ENCODE measurements around the gene EPDR1.

EPDR1 gene

DNA sequence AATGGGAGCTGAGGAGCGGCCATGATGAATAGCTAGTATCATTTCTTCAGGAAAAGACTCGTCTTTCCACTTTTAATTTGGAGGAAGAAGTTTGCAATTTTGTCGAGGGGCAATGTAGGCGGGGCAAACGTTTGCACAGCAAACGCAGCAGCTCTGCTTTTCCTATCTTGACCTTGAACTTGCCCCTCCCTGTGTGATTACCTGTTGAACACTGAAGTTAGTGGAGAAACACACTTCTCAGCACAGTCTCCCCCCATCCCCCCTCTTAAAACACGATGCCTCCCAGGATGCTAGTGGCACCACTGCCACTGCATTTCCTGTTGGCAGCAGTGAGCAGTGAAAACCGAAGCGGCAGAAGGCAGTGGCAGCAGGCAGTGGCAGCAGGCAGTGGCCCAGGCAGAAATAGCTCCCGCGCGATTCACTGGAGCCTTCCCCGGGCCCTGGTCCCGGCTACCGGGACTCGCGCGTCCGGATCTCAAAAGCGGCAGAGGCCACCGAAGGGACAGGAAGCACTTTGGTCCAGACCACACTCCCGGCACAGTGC is at the start of gene EPDR1:
Gene EPDR1, plus strand, starts transcription at position 336 of the 544 bp plus-strand sequence. CDS start 300 bp downstream, outside the sequence.
- no peak for DNase-seq (ENCODE audit: low read depth in 1 of 2, low spot score in 1 of 2)

DNA sequence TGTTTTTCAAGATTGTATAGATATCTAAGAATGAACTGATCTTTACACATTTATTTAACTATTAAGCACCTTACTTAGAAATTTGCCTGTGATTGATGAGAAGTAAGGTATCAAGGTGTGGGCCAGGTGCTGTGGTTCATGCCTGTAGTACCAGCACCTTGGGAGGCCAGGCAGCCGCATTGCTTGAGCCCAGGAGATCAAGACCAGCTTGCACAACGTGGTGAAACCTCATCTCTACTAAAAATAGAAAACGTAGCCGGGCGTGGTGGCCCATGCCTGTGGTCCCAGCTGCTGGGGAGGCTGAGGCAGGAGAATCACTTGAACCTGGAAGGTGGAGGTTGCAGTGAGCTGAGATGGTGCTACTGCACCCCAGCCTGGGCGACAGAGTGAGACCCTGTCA is 38.4 kb upstream of the EPDR1 start:
- no peak for DNase-seq (ENCODE audit: low read depth in 1 of 2, low spot score in 1 of 2)

DNA sequence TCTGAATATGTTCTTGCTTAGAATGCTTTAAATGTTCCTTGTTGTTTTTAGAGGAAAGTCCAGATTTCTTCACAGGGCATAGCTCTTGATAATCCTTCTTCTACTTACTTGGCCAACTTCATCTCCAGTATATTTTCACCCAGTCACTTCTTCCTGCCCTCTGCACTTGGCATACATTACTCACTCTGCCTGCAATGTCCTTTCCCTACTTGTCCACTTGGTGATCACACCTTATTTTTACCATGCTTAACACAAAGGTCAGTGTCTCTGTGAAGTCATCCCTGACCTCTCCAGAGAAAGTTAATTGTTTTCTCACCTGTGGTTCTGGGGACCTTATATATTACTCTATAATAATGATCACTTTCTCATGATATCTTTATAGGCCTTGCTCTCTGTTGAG is 27.1 kb upstream of the EPDR1 start:
- no peak for DNase-seq (ENCODE audit: low read depth in 1 of 2, low spot score in 1 of 2)

DNA sequence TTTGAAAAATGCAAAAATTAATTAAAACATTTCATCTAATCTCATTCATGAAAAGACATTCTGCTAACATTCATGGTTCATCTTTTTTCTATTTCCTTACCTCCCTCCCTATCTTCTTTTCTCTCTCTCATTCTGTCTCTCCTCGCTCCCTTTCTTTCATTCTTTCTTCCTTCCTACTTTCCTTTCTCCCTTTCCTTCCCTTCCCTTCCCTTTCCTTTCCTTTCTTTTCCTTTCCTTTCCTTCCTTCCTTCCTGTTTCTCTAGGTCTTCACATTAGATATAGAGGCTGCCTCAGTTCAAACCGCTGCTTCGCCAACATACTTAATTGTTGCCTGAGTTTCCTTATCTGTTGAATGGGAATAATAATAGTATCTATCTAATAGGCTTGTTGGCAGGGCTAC is 25.8 kb upstream of the EPDR1 start:
- DNase-seq (ENCODE audit: low read depth in 1 of 2, low spot score in 1 of 2) = no peak

DNA sequence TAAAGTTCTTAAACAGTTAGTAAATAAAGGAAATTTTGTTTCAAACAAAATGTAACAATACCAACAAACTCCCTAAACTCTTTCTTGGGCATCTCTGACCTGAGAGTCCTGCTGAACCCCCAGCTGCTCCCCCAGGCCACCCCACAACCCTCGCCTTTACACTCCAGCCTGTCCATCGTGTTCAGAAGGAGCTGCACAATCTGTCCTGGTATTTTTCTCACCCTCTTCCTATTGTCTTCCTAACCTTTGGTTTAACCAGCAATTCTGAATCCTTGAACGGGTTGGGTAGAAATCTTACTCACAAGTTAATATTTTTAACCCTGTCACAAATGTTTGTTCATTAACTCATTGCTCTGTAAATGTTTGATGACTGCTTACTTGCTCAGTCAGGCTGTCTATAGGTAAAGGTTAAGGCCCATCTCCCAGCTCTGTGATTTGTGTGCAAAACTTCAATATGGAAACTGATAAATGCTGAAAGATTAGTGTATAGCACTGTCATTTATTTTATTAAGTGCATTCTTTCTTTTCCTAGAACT is 20.7 kb upstream of the EPDR1 start:
- DNase-seq (ENCODE audit: low read depth in 1 of 2, low spot score in 1 of 2) = no peak

DNA sequence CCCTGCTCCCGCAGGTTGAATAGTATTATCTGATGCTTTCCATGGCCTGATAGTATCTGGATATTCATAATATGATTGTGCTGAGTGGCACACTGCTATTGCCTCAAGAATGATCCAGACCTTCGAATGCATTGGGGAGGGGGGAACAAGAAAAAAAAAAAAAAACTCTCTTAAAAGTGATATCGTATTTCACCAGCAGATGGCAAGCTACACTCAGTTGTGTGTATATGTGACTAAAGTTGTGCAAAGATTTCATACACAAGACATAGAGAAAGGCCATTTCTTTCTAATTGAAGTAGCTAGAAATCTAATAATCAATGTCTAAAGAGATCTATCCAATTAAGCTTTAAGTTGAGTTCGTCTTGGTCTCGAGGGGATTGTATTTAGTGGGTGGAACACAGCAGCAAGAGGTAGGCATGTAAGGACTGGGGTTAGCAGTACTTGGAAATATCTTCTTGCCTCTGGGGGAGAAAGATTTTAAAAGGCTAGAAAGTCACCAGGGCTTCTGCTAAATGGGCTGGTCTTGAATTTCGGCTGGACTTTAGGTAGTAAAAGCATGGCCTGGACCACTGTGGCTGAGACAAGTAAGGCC is 19.1 kb upstream of the EPDR1 start:
- DNase-seq (ENCODE audit: low read depth in 1 of 2, low spot score in 1 of 2) = no peak

GRCh38 chr7:37901890-37902524 is 18.4 kb upstream of the EPDR1 start:
- no peak for DNase-seq (ENCODE audit: low read depth in 1 of 2, low spot score in 1 of 2)

DNA sequence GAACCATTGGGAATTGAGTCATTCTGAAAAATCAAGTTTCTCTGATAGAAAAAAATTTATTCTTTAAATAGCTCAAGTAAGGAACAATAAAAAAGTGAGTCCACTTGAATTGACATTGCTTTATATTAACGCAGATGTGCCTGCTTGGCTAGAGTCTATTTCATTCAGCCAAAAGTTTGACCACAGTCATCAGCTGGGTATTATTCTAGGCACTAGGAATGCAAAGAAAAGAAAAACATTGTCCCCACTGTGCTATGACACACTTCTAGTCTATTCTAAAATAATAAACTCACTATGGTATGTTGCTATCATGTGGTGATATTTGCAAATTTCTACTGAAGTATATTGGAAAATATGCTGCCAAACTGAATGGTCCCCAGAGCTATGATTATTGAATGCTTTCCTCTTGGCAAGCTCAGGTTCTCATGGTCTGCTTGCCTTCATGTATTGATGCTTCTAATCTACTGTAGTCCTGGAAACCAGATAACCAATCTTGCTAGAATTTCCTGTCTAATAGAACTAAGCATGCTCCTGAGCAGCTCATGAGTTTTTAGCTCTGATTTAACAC is 12.1 kb upstream of the EPDR1 start:
- DNase-seq (ENCODE audit: low read depth in 1 of 2, low spot score in 1 of 2) = no peak

DNA sequence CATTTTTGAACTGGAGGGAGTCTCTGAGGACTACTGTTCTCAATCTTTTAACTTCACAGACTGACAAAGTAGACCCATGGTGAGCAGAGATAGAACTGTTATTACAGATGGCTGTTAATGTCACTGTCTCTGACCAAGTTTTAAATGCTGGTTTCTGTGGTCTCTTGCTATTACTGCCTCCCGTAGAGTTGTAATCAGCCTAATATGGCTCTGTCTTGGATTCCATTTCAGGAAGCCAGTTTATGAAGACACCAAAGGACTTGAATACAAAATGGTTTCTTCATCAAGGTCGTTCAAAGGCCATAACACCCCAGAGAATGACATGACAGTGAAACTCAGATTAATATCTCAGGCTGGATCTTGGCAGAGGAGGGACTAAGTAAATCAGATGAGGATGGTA is 7.7 kb upstream of the EPDR1 start:
- DNase-seq (ENCODE audit: low read depth in 1 of 2, low spot score in 1 of 2) = no peak

GRCh38 chr7:37915438-37915837 is 5.0 kb upstream of the EPDR1 start:
- no peak for DNase-seq (ENCODE audit: low read depth in 1 of 2, low spot score in 1 of 2)

GRCh38 chr7:37916017-37916672 is 4.3 kb upstream of the EPDR1 start:
- DNase-seq (ENCODE audit: low read depth in 1 of 2, low spot score in 1 of 2) = no peak

GRCh38 chr7:37916673-37917660 is 3.5 kb upstream of the EPDR1 start, which contains the start of gene SFRP4:
TSS of gene SFRP4 (minus strand) at chr7:37916817. CDS start at chr7:37916537, 280 bp downstream.
- no peak for DNase-seq (ENCODE audit: low read depth in 1 of 2, low spot score in 1 of 2)

- no peak for DNase-seq (ENCODE audit: low read depth in 1 of 2, low spot score in 1 of 2)
These were observed 1.9 kb upstream of the EPDR1 start for GRCh38 chr7:37918526-37918925.

DNA sequence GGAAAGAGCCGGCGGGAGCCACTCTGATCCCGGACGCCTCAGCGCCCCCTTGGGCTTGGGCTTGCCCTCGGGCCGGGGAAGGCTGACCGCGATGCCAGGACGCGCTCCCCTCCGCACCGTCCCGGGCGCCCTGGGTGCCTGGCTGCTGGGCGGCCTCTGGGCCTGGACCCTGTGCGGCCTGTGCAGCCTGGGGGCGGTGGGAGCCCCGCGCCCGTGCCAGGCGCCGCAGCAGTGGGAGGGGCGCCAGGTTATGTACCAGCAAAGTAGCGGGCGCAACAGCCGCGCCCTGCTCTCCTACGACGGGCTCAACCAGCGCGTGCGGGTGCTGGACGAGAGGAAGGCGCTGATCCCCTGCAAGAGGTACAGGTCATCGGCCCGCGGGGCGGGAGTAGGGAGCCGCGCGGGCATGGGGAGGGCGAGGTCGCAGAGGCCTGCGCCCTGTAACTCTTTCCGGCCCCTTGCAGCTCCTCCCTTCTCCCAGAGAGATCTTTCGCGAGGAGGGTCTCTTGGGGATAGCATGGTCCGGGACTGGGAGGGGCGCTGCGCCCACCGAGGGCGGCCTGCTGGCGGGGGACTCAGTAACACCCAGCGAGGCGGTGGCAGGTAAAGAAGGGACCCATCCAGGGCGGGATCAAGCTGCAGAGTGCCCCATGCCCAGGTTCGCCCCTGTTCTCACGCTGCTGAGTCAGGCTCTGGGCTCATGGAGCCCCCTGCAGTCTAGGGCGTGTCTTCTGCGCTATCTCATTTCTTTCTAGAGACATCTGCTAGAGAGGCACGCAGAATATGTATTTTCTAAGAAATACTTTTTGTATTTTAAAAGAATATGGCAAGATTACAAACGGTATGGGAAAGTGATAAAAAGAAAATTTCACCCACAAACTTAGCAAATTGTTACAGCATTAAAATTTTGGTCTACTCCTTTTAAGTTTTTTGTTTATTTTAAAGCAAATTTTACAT is 687 bp downstream of the EPDR1 start:
- DNase-seq (ENCODE audit: low read depth in 1 of 2, low spot score in 1 of 2) = no peak

DNA sequence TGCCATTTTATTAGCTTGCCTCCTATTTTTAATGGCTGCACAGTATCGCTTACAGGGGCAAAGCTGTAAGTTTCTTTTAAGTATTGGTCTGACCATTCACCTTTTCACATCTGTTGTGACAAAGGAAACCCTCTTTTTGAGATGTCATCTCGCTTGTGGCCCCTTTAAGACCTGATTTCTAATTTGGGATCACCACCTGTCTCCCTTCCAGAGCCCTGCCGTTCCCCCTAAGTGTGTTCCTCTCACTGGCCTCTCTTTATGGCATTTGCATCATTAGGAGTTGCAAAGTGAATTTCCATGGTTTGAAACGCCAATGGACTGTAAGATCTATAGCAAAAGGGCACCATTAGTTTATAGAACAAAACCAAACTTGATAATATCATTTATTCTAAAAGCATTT is 1.4 kb downstream of the EPDR1 start:
- no peak for DNase-seq (ENCODE audit: low read depth in 1 of 2, low spot score in 1 of 2)

DNA sequence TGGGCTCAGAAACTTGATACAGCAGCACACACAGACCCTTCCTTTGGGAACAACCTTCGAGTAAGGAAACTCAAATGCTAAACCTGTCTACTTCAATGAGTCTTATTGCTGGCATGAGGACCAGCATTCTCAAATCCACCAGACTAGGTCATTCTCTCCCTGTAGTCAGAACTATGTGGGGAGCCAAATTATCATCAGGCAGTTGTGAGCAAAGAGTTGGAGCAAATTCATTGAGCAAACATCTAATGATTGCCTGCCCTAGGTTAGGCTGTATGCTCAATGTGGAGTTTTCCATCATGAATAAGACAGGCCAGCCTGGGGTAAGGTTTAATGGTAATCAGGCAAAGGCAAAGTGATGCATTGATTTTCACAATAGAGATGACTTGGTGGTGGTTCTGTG is 3.6 kb downstream of the EPDR1 start:
- DNase-seq (ENCODE audit: low read depth in 1 of 2, low spot score in 1 of 2) = no peak

GRCh38 chr7:37924491-37925041 is 4.1 kb downstream of the EPDR1 start:
- DNase-seq (ENCODE audit: low read depth in 1 of 2, low spot score in 1 of 2) = no peak

- no peak for DNase-seq (ENCODE audit: low read depth in 1 of 2, low spot score in 1 of 2)
These were observed 5.2 kb downstream of the EPDR1 start for GRCh38 chr7:37925620-37926019.

Measured in activated T-helper 1 cell treated with anti-CD3 and anti-CD28 coated beads, Interleukin-2, amount 50 U/mL, for 16 hours (primary cell).